Skeletal muscle satellite cell (primary cell): ENCODE results near the gene TAP1.

ENCODE experiments used
- H3K27me3 ChIP-seq: 2 replicates; pipeline ENCODE4 v1.7.0; 2013; ENCODE audit warnings: low read length; ENCODE audit not compliant: control insufficient read depth, insufficient read depth
- H3K36me3 ChIP-seq: 2 replicates; pipeline ENCODE4 v1.7.0; 2013; ENCODE audit warnings: mild to moderate bottlenecking, control low read depth, low read length; ENCODE audit not compliant: insufficient read depth
- H3K4me1 ChIP-seq: 2 replicates; pipeline ENCODE4 v1.7.0; 2013; ENCODE audit warnings: low read length; ENCODE audit not compliant: control insufficient read depth, insufficient read depth
- H3K4me2 ChIP-seq: 2 replicates; pipeline ENCODE4 v1.7.0; 2013; ENCODE audit warnings: mild to moderate bottlenecking, low read length
- H3K4me3 ChIP-seq: 2 replicates; pipeline ENCODE4 v1.7.0; 2013; ENCODE audit warnings: low read length
- H3K9ac ChIP-seq: 2 replicates; pipeline ENCODE4 v1.7.0; 2013; ENCODE audit warnings: mild to moderate bottlenecking, low read depth, low read length, moderate library complexity
- H3K9me3 ChIP-seq: replicated peaks from 2 replicates; pipeline ENCODE4 v1.7.0; 2013; ENCODE audit warnings: mild to moderate bottlenecking, control low read depth, low read length

The TAP1 gene

GRCh38 chr6:32844839-32845383 lies 8.6 kb downstream of the TAP1 start:
- peaks cover 13% of the 10 kb centered on the region for H3K36me3 ChIP-seq
- no peaks in the 10 kb centered on the region for H3K9me3 ChIP-seq
- peak overlapping the region; percentile 93 for H3K4me3 ChIP-seq
- H3K27me3 ChIP-seq = no peaks in the 10 kb centered on the region
- peak overlapping the region; percentile 87 for H3K9ac ChIP-seq
- H3K4me1 ChIP-seq = peaks cover 2% of the 10 kb centered on the region
- H3K4me2 ChIP-seq = peak overlapping the region; percentile 94

GRCh38 chr6:32843979-32844838 lies 9.3 kb downstream of the TAP1 start, which contains the start of gene PSMB8:
Gene PSMB8 (minus strand): TSS chr6:32844047. CDS start chr6:32843996, 51 bp downstream.
- H3K4me3 ChIP-seq = peak within 1 kb of the TSS; percentile 93
- no peaks in the 10 kb centered on the region for H3K9me3 ChIP-seq
- H3K4me2 ChIP-seq = peak within 1 kb of the TSS; percentile 94
- H3K36me3 ChIP-seq = peaks cover 13% of the 10 kb centered on the region
- H3K27me3 ChIP-seq = no peaks in the 10 kb centered on the region
- H3K9ac ChIP-seq = peak within 1 kb of the TSS; percentile 87
- peaks cover 2% of the 10 kb centered on the region for H3K4me1 ChIP-seq

GRCh38 chr6:32843331-32843978 lies 10.0 kb downstream of the TAP1 start:
- H3K9ac ChIP-seq = peak overlapping the region; percentile 87
- no peaks in the 10 kb centered on the region for H3K27me3 ChIP-seq
- H3K4me2 ChIP-seq = peak overlapping the region; percentile 94
- H3K4me1 ChIP-seq = peaks cover 2% of the 10 kb centered on the region
- peaks cover 8% of the 10 kb centered on the region for H3K36me3 ChIP-seq
- H3K9me3 ChIP-seq = no peaks in the 10 kb centered on the region
- H3K4me3 ChIP-seq = peak overlapping the region; percentile 93

GRCh38 chr6:32842690-32843089 lies 10.8 kb downstream of the TAP1 start:
- Histone ChIP-seq H3K4me3 (no peak overlapping the region), H3K9me3 (no peaks in the 10 kb centered on the region), H3K4me1 (peaks cover 6% of the 10 kb centered on the region), H3K27me3 (no peaks in the 10 kb centered on the region), H3K9ac (no peak overlapping the region), H3K36me3 (peaks cover 4% of the 10 kb centered on the region), H3K4me2 (peak overlapping the region; percentile 94)

GRCh38 chr6:32842021-32842650 lies 11.4 kb downstream of the TAP1 start:
- H3K36me3 ChIP-seq = peaks cover 4% of the 10 kb centered on the region
- no peak overlapping the region for H3K4me3 ChIP-seq
- no peak overlapping the region for H3K9ac ChIP-seq
- no peaks in the 10 kb centered on the region for H3K9me3 ChIP-seq
- no peak overlapping the region for H3K4me2 ChIP-seq
- no peaks in the 10 kb centered on the region for H3K27me3 ChIP-seq
- peaks cover 9% of the 10 kb centered on the region for H3K4me1 ChIP-seq

- no peaks in the 10 kb centered on the region for H3K9me3 ChIP-seq
- no peak overlapping the region for H3K4me3 ChIP-seq
- H3K36me3 ChIP-seq = no peaks in the 10 kb centered on the region
- H3K4me1 ChIP-seq = peaks cover 9% of the 10 kb centered on the region
- no peak overlapping the region for H3K4me2 ChIP-seq
- H3K27me3 ChIP-seq = no peaks in the 10 kb centered on the region
- H3K9ac ChIP-seq = no peak overlapping the region
Measured at GRCh38 chr6:32840604-32841246, 12.8 kb downstream of the TAP1 start.

- Histone ChIP-seq H3K27me3 (no peaks in the 10 kb centered on the region), H3K4me1 (peaks cover 7% of the 10 kb centered on the region), H3K9ac (no peak overlapping the region), H3K4me3 (no peak overlapping the region), H3K36me3 (no peaks in the 10 kb centered on the region), H3K4me2 (no peak overlapping the region), H3K9me3 (no peaks in the 10 kb centered on the region)
Measured at GRCh38 chr6:32839356-32839755, 14.1 kb downstream of the TAP1 start.

GRCh38 chr6:32838114-32838958 lies 15.2 kb downstream of the TAP1 start, which contains the start of gene TAP2:
Gene TAP2 (minus strand): TSS chr6:32838739. CDS start chr6:32838233, 506 bp downstream.
- Histone ChIP-seq H3K4me2 (peak within 1 kb of the TSS; percentile 83), H3K4me1 (peaks cover 7% of the 10 kb centered on the region), H3K9ac (peak within 1 kb of the TSS; percentile 84), H3K9me3 (no peaks in the 10 kb centered on the region), H3K4me3 (peak within 1 kb of the TSS; percentile 91), H3K27me3 (no peaks in the 10 kb centered on the region), H3K36me3 (no peaks in the 10 kb centered on the region)

GRCh38 chr6:32837651-32838113 lies 15.8 kb downstream of the TAP1 start:
- peaks cover 7% of the 10 kb centered on the region for H3K4me1 ChIP-seq
- peak overlapping the region; percentile 84 for H3K9ac ChIP-seq
- H3K9me3 ChIP-seq = no peaks in the 10 kb centered on the region
- no peaks in the 10 kb centered on the region for H3K36me3 ChIP-seq
- H3K27me3 ChIP-seq = no peaks in the 10 kb centered on the region
- peak overlapping the region; percentile 83 for H3K4me2 ChIP-seq
- peak overlapping the region; percentile 91 for H3K4me3 ChIP-seq

- Histone ChIP-seq H3K4me1 (peaks cover 7% of the 10 kb centered on the region), H3K4me3 (no peak overlapping the region), H3K9ac (no peak overlapping the region), H3K36me3 (no peaks in the 10 kb centered on the region), H3K4me2 (no peak overlapping the region), H3K9me3 (no peaks in the 10 kb centered on the region), H3K27me3 (no peaks in the 10 kb centered on the region)
Measured at GRCh38 chr6:32836873-32837272, 16.6 kb downstream of the TAP1 start.
